ENCODE data around the gene RNGTT.

DNA sequence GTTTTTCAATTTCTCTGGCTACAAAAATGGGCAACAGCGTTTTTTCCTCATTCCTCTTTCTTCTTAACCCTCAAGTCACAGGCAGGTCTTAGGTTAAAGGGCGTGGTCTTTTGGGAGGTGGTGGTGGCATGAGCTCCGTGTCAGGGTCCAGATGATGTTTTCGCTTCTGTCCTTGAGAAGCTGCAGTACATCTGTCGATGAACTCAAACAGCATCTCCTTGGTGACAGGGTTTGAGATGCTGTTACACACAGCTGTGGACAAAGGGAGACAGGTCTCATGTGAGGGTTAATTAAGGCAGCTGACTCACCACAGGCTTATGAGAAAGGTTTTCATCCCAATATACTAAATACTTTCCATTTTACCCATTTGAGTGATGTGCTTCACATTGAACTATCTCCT is 350.8 kb downstream of the RNGTT start:
- TF ChIP-seq, protein P1, sequence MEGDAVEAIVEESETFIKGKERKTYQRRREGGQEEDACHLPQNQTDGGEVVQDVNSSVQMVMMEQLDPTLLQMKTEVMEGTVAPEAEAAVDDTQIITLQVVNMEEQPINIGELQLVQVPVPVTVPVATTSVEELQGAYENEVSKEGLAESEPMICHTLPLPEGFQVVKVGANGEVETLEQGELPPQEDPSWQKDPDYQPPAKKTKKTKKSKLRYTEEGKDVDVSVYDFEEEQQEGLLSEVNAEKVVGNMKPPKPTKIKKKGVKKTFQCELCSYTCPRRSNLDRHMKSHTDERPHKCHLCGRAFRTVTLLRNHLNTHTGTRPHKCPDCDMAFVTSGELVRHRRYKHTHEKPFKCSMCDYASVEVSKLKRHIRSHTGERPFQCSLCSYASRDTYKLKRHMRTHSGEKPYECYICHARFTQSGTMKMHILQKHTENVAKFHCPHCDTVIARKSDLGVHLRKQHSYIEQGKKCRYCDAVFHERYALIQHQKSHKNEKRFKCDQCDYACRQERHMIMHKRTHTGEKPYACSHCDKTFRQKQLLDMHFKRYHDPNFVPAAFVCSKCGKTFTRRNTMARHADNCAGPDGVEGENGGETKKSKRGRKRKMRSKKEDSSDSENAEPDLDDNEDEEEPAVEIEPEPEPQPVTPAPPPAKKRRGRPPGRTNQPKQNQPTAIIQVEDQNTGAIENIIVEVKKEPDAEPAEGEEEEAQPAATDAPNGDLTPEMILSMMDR (IDR thresholded peaks at IDR 0.05) = no peak
- TF ChIP-seq POLR2AphosphoS5 (IDR thresholded peaks at IDR 0.05) = no peak
